Retinal pigment epithelial cell (primary cell): ENCODE data around the gene CELF4.

Source experiments
- DNase-seq: peaks from one replicate; pipeline ENCODE4 v3.0.0-alpha.2; 2010; ENCODE audit warnings: low read depth
- H3K4me3 ChIP-seq: 2 replicates; pipeline ENCODE4 v1.5.1; 2011; ENCODE audit warnings: mild to moderate bottlenecking, low read length, control low read depth, moderate library complexity
- TF ChIP-seq, protein P1 (sequence below): conservative IDR thresholded peaks from 2 replicates; pipeline ENCODE4 v1.5.1; 2011; ENCODE audit warnings: low read depth, low read length, control low read depth, inconsistent platforms

CELF4 gene

GRCh38 chr18:37494406-37494805, 71.2 kb downstream of the CELF4 start:
- DNase-seq = no peak
- TF ChIP-seq, protein P1, sequence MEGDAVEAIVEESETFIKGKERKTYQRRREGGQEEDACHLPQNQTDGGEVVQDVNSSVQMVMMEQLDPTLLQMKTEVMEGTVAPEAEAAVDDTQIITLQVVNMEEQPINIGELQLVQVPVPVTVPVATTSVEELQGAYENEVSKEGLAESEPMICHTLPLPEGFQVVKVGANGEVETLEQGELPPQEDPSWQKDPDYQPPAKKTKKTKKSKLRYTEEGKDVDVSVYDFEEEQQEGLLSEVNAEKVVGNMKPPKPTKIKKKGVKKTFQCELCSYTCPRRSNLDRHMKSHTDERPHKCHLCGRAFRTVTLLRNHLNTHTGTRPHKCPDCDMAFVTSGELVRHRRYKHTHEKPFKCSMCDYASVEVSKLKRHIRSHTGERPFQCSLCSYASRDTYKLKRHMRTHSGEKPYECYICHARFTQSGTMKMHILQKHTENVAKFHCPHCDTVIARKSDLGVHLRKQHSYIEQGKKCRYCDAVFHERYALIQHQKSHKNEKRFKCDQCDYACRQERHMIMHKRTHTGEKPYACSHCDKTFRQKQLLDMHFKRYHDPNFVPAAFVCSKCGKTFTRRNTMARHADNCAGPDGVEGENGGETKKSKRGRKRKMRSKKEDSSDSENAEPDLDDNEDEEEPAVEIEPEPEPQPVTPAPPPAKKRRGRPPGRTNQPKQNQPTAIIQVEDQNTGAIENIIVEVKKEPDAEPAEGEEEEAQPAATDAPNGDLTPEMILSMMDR = no peak
- no peak overlapping the region for H3K4me3 ChIP-seq

DNA sequence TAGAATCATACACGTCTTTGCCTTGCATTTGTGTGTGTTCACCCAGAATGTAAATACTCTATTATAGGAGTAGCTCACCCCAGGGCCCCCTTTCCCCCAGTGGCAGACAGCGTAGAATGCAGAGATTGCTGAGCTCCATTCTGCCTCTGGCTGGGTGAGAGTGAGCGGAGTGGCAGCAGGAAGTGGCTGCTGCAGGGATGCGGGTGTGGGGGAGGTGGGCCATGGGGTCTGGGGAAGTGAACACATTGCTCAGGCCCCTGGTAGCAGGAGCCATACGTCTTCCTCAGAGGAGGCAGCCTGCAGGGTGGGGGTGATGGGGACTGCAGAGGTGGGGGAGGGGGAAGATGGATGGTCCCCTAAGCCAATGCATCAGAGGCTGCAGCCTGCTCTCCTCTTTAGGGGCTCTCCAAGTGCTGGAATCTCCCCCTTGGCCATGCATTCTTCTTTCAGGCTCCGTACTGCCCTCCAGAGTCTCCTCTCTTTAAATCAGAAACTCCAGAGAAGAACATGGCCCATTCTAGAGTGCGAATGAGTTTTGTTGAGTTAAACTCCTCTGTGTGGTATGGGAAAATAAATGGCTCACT, 72.2 kb downstream of the CELF4 start:
- TF ChIP-seq, protein P1 = no peak
- DNase-seq = no peak

GRCh38 chr18:37492952-37493351, 72.6 kb downstream of the CELF4 start:
- no peak overlapping the region for H3K4me3 ChIP-seq
- no peak for DNase-seq
- TF ChIP-seq, protein P1 = no peak

More for the DNA sequence above, 72.2 kb downstream of the CELF4 start:
- H3K4me3 ChIP-seq = no peak overlapping the region

DNA sequence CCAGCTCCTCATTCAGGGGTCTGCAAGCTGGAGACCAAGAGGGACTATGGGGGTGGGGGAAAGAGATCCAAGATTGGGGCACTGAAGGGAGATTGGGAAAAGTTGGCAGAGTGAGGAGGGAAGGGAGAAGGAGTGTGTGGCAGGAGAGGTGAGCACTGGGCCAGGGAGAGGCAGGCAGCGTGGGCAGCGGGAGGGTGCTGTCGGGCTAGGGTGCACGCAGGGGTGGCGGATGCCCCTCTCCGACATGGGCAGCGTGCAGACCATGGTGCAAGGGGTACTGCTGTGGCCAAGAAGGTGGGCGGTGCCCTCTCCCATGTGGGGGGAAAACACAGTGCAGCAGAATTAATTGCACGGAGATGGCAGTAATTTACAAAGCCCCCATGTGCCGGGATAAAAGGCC, 74.1 kb downstream of the CELF4 start:
- no peak overlapping the region for H3K4me3 ChIP-seq
- DNase-seq = no peak
- TF ChIP-seq, protein P1 = no peak

DNA sequence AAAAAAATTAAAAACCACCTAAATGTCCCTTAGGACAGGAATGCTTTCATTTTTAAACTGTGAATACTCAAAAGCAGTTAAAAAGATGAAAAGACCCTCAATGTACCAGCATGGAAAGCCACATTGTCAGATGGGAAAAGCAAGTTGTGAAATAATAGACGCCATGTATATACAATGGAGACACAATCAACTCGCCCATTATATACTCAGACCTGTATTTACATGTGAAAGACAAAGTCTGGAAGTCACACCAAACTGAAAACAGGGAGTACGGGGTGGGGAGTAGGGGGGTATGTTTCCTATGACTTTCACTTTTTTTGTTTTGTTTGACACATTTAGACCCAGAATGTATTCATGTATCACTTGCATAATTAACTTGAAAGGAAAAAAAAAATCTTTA, 75.6 kb downstream of the CELF4 start:
- DNase-seq = no peak
- H3K4me3 ChIP-seq = no peak overlapping the region
- TF ChIP-seq, protein P1 = no peak

- no peak overlapping the region for H3K4me3 ChIP-seq
- DNase-seq = no peak
- TF ChIP-seq, protein P1 = no peak
Observed at GRCh38 chr18:37489011-37489410, 76.6 kb downstream of the CELF4 start.

GRCh38 chr18:37487400-37487867, 78.2 kb downstream of the CELF4 start:
- DNase-seq = no peak
- TF ChIP-seq, protein P1 = no peak
- H3K4me3 ChIP-seq = no peak overlapping the region
